Loucy (cell line): ENCODE data around the gene GPR146.

Experiments
- H2AFZ ChIP-seq: fragments of 200-600 bp; sonication (generic); 2 replicates; pipeline ENCODE4 v1.6.0; 2016; ENCODE audit warnings: antibody characterized with exemption, mild to moderate bottlenecking, low read length, moderate library complexity
- H3F3A ChIP-seq: fragments of 200-600 bp; 2 replicates; pipeline ENCODE4 v1.6.0; 2016; ENCODE audit warnings: antibody characterized with exemption, low read depth, mild to moderate bottlenecking
- H3K27me3 ChIP-seq: fragments of 200-600 bp; sonication (generic); 2 replicates; pipeline ENCODE4 v1.6.1; 2014; ENCODE audit warnings: low read length, mild to moderate bottlenecking; ENCODE audit not compliant: insufficient read depth, poor library complexity, severe bottlenecking
- H3K36me3 ChIP-seq: fragments of 200-600 bp; sonication (generic); 2 replicates; pipeline ENCODE4 v1.6.1; 2016; ENCODE audit warnings: low read length; ENCODE audit not compliant: insufficient read depth
- H3K4me1 ChIP-seq: fragments of 200-600 bp; sonication (generic); 2 replicates; pipeline ENCODE4 v1.5.1; 2014; ENCODE audit warnings: low read length, mild to moderate bottlenecking; ENCODE audit not compliant: insufficient read depth, poor library complexity, severe bottlenecking
- H3K4me2 ChIP-seq: fragments of 200-600 bp; sonication (generic); 2 replicates; pipeline ENCODE4 v1.6.0; 2014; ENCODE audit warnings: antibody characterized with exemption, low read length, low read depth, mild to moderate bottlenecking; ENCODE audit not compliant: poor library complexity, severe bottlenecking
- H3K4me3 ChIP-seq: fragments of 200-600 bp; sonication (generic); 2 replicates; pipeline ENCODE4 v1.5.1; 2014; ENCODE audit warnings: low read length, mild to moderate bottlenecking, mixed read lengths; ENCODE audit not compliant: poor library complexity, severe bottlenecking
- H3K79me2 ChIP-seq: fragments of 200-600 bp; sonication (generic); 2 replicates; pipeline ENCODE4 v1.6.1; 2014; ENCODE audit warnings: low read length; ENCODE audit not compliant: insufficient read depth
- H3K9ac ChIP-seq: fragments of 200-600 bp; sonication (generic); 2 replicates; pipeline ENCODE4 v1.6.0; 2014; ENCODE audit warnings: mild to moderate bottlenecking, low read depth, low read length, moderate library complexity; ENCODE audit not compliant: poor library complexity, severe bottlenecking
- H3K9me2 ChIP-seq: fragments of 200-600 bp; sonication (generic); replicated peaks from 2 replicates; pipeline ENCODE4 v1.6.1; 2016; ENCODE audit warnings: low read depth, low read length, mixed read lengths
- H3K9me3 ChIP-seq: fragments of 200-600 bp; sonication (generic); 2 replicates; pipeline ENCODE4 v1.6.1; 2014; ENCODE audit warnings: mild to moderate bottlenecking, antibody characterized with exemption, low read length, low read depth; ENCODE audit not compliant: insufficient read depth
- H4K20me1 ChIP-seq: fragments of 200-600 bp; sonication (generic); 2 replicates; pipeline ENCODE4 v1.6.0; 2014; ENCODE audit warnings: antibody characterized with exemption, low read length, mild to moderate bottlenecking; ENCODE audit not compliant: insufficient read depth, poor library complexity, severe bottlenecking
- CTCF ChIP-seq: fragments of 200-600 bp; sonication (generic); conservative IDR thresholded peaks from 2 replicates; pipeline ENCODE4 v1.5.1; 2014; ENCODE audit warnings: mild to moderate bottlenecking, antibody characterized with exemption, low read length
- EZH2phosphoT487 ChIP-seq: fragments of 200-600 bp; IDR thresholded peaks from 2 replicates; pipeline ENCODE4 v1.6.1; 2018; ENCODE audit warnings: antibody characterized with exemption, mild to moderate bottlenecking, moderate library complexity, borderline replicate concordance

The GPR146 gene

GRCh38 chr7:1106793-1107421, 62.6 kb downstream of the GPR146 start:
- Histone ChIP-seq H4K20me1 (no peaks in the 10 kb centered on the region), H3K79me2 (no peaks in the 10 kb centered on the region), H2AFZ (no peak overlapping the region), H3K36me3 (no peaks in the 10 kb centered on the region), H3K4me3 (no peak overlapping the region), H3K27me3 (no peaks in the 10 kb centered on the region), H3K4me2 (no peak overlapping the region), H3F3A (no peaks in the 10 kb centered on the region), H3K9me3 (no peaks in the 10 kb centered on the region), H3K4me1 (peaks cover 19% of the 10 kb centered on the region), H3K9ac (no peak overlapping the region), H3K9me2 (no peaks in the 10 kb centered on the region)
- TF ChIP-seq EZH2phosphoT487 (no peak), CTCF (no peak)

- no peaks in the 10 kb centered on the region for H3K79me2 ChIP-seq
- H2AFZ ChIP-seq = no peak overlapping the region
Observed at GRCh38 chr7:1108264-1108920, 64.0 kb downstream of the GPR146 start.

More at GRCh38 chr7:1108264-1108920, 64.0 kb downstream of the GPR146 start:
- no peaks in the 10 kb centered on the region for H4K20me1 ChIP-seq
- no peaks in the 10 kb centered on the region for H3K9me2 ChIP-seq
- no peak overlapping the region for H3K9ac ChIP-seq
- H3K4me3 ChIP-seq = no peak overlapping the region
- peaks cover 17% of the 10 kb centered on the region for H3K4me1 ChIP-seq
- no peak for TF ChIP-seq CTCF
- TF ChIP-seq EZH2phosphoT487 = no peak
- H3K4me2 ChIP-seq = no peak overlapping the region
- H3F3A ChIP-seq = no peaks in the 10 kb centered on the region
- H3K9me3 ChIP-seq = no peaks in the 10 kb centered on the region
- H3K36me3 ChIP-seq = no peaks in the 10 kb centered on the region
- H3K27me3 ChIP-seq = no peaks in the 10 kb centered on the region
